Colon (tissue), 2 donors: ENCODE measurements around the gene TSPAN9.

Source experiments
- FAIRE-seq: peaks from 2 replicates; lab custom pipeline; 2012; peaks lifted over from hg19 to GRCh38; lab: Jason Lieb, UNC
- donor health status: control.
- donor health status: control.

Gene TSPAN9

GRCh38 chr12:3164454-3165077, 87.4 kb downstream of the TSPAN9 start:
- FAIRE-seq = no peak

GRCh38 chr12:3165078-3165980, 88.2 kb downstream of the TSPAN9 start:
- no peak for FAIRE-seq

GRCh38 chr12:3167636-3168035, 90.5 kb downstream of the TSPAN9 start:
- FAIRE-seq = no peak

GRCh38 chr12:3168223-3169221, 91.3 kb downstream of the TSPAN9 start:
- FAIRE-seq = no peak

GRCh38 chr12:3170423-3171194, 93.4 kb downstream of the TSPAN9 start:
- no peak for FAIRE-seq

- no peak for FAIRE-seq
Observed at GRCh38 chr12:3171195-3171591, 94.0 kb downstream of the TSPAN9 start.

- no peak for FAIRE-seq
Observed at GRCh38 chr12:3172124-3173007, 95.2 kb downstream of the TSPAN9 start.

- no peak for FAIRE-seq
Observed at GRCh38 chr12:3173008-3173553, 95.9 kb downstream of the TSPAN9 start.

GRCh38 chr12:3173912-3174311, 96.7 kb downstream of the TSPAN9 start:
- FAIRE-seq = no peak

GRCh38 chr12:3175238-3175637, 98.1 kb downstream of the TSPAN9 start:
- no peak for FAIRE-seq

- no peak for FAIRE-seq
Observed at GRCh38 chr12:3176754-3177153, 99.6 kb downstream of the TSPAN9 start.

- FAIRE-seq = no peak
Observed at GRCh38 chr12:3177778-3178425, 100.7 kb downstream of the TSPAN9 start.

GRCh38 chr12:3178671-3179313, 101.6 kb downstream of the TSPAN9 start:
- FAIRE-seq = no peak

GRCh38 chr12:3179731-3180130, 102.6 kb downstream of the TSPAN9 start:
- FAIRE-seq = no peak

GRCh38 chr12:3182426-3182825, 105.2 kb downstream of the TSPAN9 start:
- no peak for FAIRE-seq

- FAIRE-seq = no peak
Observed at GRCh38 chr12:3184485-3184884, 107.3 kb downstream of the TSPAN9 start.

- FAIRE-seq = no peak
Observed at GRCh38 chr12:3185260-3185870, 108.2 kb downstream of the TSPAN9 start.

GRCh38 chr12:3186546-3187215, 109.5 kb downstream of the TSPAN9 start:
- no peak for FAIRE-seq
